ENCODE measurements around the gene ERC2.

- TF ChIP-seq GATA2 (IDR thresholded peaks at IDR 0.05; ENCODE audit: low read depth, low read length) = no peak
- TF ChIP-seq GATA3 (IDR thresholded peaks at IDR 0.05; ENCODE audit: low read depth, low read length) = no peak
Observed at GRCh38 chr3:55467099-55467498, 1001.2 kb downstream of the ERC2 start.

Measured in SH-SY5Y (cell line).